ENCODE results near the gene RGL3.
"Not testable (repeated sequence)": the region's sequence is repeated elsewhere in the genome, so short reads cannot be mapped to it uniquely, and the experiment has no call there.

The RGL3 gene

DNA sequence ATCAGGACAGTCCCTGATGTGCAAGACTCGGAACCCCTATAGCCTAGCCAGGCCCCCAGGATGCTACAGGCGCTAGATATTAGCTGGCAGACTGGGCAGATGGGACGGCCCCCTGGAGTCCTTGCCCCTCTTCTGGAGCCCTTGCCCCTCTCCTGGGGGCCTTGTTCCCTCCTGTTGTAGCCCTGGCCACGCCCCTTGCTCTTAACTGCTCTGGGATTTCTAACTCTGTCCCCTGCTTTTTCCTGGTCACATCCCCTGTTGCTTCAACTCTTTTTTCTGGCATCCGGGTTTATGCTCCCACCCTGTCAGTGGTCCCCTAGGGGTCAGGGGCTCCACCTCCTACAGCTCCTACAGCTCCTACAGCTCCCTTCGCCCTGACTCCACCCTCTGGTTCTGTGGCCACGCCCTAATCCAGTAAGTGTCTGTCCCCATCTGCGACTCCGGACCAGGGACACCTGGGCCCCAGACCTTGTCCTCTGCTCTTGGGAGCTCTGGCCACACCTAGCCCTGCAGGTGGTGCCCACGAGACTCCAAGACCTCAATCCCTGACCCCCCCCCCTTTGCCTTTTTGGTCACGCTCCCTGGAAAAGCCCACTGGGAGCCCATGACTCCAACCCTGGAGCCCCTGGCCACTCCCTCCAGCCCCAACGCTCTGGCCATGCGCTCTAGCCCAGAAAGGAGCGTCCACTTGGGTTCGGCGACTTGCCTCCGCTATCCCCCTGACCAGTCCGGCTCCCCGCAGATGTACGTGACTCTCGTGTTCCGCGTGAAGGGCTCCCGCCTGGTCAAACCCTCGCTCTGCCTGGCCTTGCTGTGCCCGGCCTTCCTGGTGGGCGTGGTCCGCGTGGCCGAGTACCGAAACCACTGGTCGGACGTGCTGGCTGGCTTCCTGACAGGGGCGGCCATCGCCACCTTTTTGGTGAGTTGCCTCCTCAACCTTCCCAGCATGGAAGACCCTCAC, 57.1 kb downstream of the RGL3 start:
- Histone ChIP-seq H3K9me3 (replicated peaks; ENCODE audit: low read length) (no peaks in the 10 kb centered on the region), H3K4me3 (ENCODE audit: low read length) (no peak overlapping the region), H3K27me3 (ENCODE audit: control insufficient read depth, insufficient read depth, low read length) (no peaks in the 10 kb centered on the region), H3K4me2 (ENCODE audit: low read length) (no peak overlapping the region), H3K4me1 (ENCODE audit: control insufficient read depth, insufficient read depth, low read length) (no peaks in the 10 kb centered on the region), H3K9ac (ENCODE audit: low read depth, low read length) (no peak overlapping the region), H3K36me3 (ENCODE audit: insufficient read depth, low read length) (peaks cover 4% of the 10 kb centered on the region)

DNA sequence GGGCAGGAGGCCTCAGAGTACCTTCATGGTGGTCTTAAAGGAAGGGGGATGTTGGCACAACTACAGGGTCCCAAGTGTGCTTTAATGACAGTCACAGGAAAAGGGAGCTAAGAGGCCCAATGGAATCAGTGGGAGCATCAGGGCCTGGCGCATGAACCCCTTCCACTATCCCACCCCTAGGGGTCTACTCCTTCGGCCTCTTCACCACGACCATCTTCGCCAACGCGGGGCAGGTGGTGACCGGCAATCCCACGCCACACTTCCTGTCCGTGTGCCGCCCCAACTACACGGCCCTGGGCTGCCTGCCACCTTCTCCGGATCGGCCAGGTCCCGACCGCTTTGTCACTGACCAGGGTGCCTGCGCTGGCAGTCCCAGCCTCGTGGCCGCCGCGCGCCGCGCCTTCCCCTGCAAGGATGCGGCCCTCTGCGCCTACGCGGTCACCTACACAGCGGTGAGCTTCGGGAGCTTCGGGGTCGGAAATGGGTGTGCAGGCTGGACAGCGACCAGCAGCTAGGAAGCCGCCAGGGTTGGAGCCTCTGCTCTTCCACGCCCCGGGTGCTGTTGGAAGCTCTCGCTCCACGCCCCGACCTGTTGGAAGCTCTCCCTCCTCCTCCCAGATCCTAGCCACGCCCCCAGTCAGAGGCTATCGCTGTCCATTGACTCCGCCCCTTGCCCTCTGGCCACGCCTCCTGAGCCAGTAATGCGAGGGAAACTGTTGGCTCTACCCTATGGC, 57.9 kb downstream of the RGL3 start:
- H3K9me3 ChIP-seq (replicated peaks; ENCODE audit: low read length) = no peaks in the 10 kb centered on the region
- no peaks in the 10 kb centered on the region for H3K27me3 ChIP-seq (ENCODE audit: control insufficient read depth, insufficient read depth, low read length)
- H3K4me3 ChIP-seq (ENCODE audit: low read length) = no peak overlapping the region
- no peak overlapping the region for H3K9ac ChIP-seq (ENCODE audit: low read depth, low read length)
- H3K36me3 ChIP-seq (ENCODE audit: insufficient read depth, low read length) = peaks cover 4% of the 10 kb centered on the region
- peaks cover under 1% of the 10 kb centered on the region for H3K4me1 ChIP-seq (ENCODE audit: control insufficient read depth, insufficient read depth, low read length)
- H3K4me2 ChIP-seq (ENCODE audit: low read length) = no peak overlapping the region

DNA sequence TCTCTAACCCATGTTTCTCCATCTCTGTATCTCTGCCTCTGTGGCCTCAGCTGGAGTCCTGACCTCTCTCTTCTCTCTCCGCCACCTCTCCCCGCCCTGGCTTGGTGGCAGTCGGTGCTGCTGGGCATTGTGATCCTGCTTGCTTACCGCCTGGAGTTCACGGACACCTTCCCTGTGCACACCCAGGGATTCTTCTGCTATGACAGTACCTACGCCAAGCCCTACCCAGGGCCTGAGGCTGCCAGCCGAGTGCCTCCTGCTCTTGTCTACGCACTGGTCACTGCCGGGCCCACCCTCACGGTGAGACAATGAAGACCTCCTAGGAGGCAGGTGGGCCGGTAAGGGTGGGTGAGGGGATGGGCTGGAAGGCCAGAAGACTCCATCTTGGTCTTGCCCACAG, 59.7 kb downstream of the RGL3 start:
- Histone ChIP-seq H3K4me2 (ENCODE audit: low read length) (no peak overlapping the region), H3K9me3 (replicated peaks; ENCODE audit: low read length) (no peaks in the 10 kb centered on the region), H3K9ac (ENCODE audit: low read depth, low read length) (no peak overlapping the region), H3K36me3 (ENCODE audit: insufficient read depth, low read length) (peaks cover 4% of the 10 kb centered on the region), H3K4me1 (ENCODE audit: control insufficient read depth, insufficient read depth, low read length) (peaks cover 6% of the 10 kb centered on the region), H3K27me3 (ENCODE audit: control insufficient read depth, insufficient read depth, low read length) (no peaks in the 10 kb centered on the region), H3K4me3 (ENCODE audit: low read length) (no peak overlapping the region)

DNA sequence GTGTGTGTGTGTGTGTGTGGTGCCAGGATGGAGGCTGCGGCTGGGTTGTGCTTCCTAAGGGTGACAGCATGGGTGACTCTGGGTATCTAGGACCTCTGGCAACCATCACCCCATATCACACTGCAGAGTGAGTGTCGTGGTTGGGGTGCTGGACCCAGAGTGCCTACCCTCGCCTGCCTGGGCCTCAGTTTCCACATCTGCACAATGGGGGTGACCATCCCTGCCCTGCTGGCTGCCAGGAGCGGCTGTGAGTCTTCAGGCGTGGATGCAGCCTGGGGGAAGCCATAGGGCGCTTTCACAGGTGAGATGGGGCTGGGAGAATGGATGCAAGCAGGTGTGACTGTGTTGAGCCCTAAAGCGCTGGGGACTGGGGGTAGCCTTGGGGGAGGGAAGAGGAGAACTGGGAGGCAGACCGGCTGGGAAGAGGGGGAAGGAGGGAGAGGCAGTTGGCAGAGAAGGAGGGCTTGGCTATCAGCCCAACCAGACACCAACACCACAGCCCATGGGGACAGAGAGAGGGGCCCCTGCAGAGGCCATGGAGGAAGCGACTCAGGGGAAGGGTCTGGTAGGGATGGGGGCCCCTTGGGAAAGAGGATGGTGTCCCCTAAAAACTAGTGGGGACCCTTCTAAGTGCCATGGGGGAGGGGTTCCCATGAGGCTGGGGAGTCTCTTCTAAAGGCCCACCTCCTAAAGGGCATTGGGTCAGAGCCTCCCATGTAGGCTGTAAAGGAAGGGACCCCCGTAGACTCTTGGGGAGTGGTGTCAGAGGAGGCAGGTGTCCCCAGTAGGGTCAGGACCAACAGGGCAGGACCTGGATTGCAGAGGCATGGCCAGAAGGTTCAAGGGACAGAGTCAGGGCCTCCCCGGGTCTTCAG, 62.2 kb downstream of the RGL3 start:
- Histone ChIP-seq H3K9ac (ENCODE audit: low read depth, low read length) (no peak overlapping the region), H3K4me2 (ENCODE audit: low read length) (no peak overlapping the region), H3K4me3 (ENCODE audit: low read length) (no peak overlapping the region), H3K36me3 (ENCODE audit: insufficient read depth, low read length) (peaks cover 4% of the 10 kb centered on the region), H3K4me1 (ENCODE audit: control insufficient read depth, insufficient read depth, low read length) (peaks cover 6% of the 10 kb centered on the region), H3K27me3 (ENCODE audit: control insufficient read depth, insufficient read depth, low read length) (no peaks in the 10 kb centered on the region), H3K9me3 (replicated peaks; ENCODE audit: low read length) (no peaks in the 10 kb centered on the region)

DNA sequence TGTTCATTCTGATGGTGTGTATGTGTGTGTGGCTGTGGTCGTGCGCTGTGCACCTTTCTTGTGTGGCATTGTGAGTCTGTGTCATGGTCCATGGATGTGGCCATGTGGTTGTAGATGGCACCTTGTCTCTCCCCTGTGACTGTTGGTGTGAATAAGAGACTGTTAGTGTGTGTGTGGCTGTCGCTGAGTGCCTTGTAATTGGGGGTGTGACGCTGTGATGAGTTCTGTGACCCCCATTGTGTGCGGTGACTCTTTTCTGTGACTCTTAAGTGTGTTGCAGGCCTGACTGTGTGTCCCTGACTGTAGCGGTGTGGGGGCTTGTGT, 63.1 kb downstream of the RGL3 start:
- peak overlapping the region; percentile 72 for H3K4me3 ChIP-seq (ENCODE audit: low read length)
- no peaks in the 10 kb centered on the region for H3K27me3 ChIP-seq (ENCODE audit: control insufficient read depth, insufficient read depth, low read length)
- H3K9me3 ChIP-seq (replicated peaks; ENCODE audit: low read length) = no peaks in the 10 kb centered on the region
- H3K4me1 ChIP-seq (ENCODE audit: control insufficient read depth, insufficient read depth, low read length) = peaks cover 6% of the 10 kb centered on the region
- H3K36me3 ChIP-seq (ENCODE audit: insufficient read depth, low read length) = peaks cover 4% of the 10 kb centered on the region
- H3K4me2 ChIP-seq (ENCODE audit: low read length) = peak overlapping the region; percentile 84
- H3K9ac ChIP-seq (ENCODE audit: low read depth, low read length) = peak overlapping the region; percentile 64

DNA sequence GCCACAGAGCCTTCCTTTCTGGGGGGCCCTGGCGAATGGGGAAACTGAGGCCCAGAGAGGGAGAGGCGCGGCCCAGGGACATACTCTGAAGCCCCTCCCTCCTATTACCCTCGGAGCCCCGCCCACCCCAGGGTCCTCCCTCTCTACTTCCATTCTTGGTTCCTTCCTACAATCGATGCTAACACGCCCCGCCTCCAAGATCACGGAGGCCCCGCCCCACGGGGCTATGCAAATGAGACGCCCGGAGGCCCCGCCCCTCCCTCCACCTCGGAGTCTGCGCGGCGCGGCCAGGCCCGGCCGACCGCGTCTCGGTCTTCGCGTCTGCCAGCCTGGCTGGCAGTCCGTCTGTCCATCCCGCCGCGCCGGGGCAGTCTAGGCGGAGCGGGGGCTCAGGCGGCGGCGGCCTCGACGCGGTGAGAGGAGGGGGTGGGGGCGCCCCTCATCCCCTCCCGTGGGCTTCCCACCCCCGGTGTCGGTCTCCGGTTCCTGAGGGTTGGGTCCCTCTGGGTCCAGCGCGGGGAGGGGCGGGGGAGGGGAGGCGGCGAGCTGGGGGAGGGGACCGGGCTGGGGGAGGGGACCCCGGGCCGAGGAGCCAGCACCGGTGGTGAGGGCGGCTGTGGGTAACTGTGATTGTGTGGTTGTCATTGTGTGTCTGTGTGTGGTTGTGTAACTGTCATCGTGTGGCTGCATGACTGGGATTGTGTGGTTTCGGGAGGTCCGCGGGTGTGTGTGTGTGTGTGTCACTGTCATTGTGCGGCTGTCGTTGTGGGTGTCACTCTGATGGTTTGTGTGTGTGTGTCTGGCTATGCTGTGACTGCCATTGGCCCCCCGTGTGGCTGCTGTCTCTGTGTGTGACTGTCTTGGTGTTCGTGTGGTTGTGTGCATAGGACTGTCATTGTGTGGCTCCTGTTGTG, 63.7 kb downstream of the RGL3 start, which contains the start of gene PLPPR2:
Gene PLPPR2 (plus strand): TSS at position 273 of the 914 bp plus-strand sequence. CDS start 2,242 bp downstream, outside the sequence.
- Histone ChIP-seq H3K4me2 (ENCODE audit: low read length) (peak within 1 kb of the TSS; percentile 84), H3K27me3 (ENCODE audit: control insufficient read depth, insufficient read depth, low read length) (no peaks in the 10 kb centered on the region), H3K4me1 (ENCODE audit: control insufficient read depth, insufficient read depth, low read length) (peaks cover 6% of the 10 kb centered on the region), H3K9me3 (replicated peaks; ENCODE audit: low read length) (no peaks in the 10 kb centered on the region), H3K4me3 (ENCODE audit: low read length) (peak within 1 kb of the TSS; percentile 72), H3K36me3 (ENCODE audit: insufficient read depth, low read length) (no peaks in the 10 kb centered on the region), H3K9ac (ENCODE audit: low read depth, low read length) (peak within 1 kb of the TSS; percentile 64)

DNA sequence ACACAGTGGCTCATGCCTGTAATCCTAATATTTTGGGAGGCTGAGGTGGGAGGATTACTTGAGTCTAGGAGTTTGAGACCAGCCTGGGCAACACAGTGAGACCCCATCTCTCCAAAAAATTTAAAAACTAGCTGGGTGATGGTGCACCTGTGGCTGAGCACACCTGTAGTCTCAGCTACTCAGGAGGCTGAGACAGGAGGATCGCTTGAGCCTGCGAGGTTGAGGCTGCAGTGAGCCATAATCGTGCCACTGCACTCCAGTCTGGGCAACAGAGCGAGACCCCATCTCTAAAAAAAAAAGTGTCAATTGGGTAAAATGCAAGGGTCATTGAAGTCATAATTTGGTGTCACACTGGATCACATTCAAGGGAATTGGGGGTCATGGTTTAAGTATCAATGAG, 65.0 kb downstream of the RGL3 start:
- H3K9me3 ChIP-seq (replicated peaks; ENCODE audit: low read length); H3K4me2 ChIP-seq (ENCODE audit: low read length); H3K9ac ChIP-seq (ENCODE audit: low read depth, low read length); H3K36me3 ChIP-seq (ENCODE audit: insufficient read depth, low read length); H3K27me3 ChIP-seq (ENCODE audit: control insufficient read depth, insufficient read depth, low read length); H3K4me3 ChIP-seq (ENCODE audit: low read length); H3K4me1 ChIP-seq (ENCODE audit: control insufficient read depth, insufficient read depth, low read length): not testable (repeated sequence)

DNA sequence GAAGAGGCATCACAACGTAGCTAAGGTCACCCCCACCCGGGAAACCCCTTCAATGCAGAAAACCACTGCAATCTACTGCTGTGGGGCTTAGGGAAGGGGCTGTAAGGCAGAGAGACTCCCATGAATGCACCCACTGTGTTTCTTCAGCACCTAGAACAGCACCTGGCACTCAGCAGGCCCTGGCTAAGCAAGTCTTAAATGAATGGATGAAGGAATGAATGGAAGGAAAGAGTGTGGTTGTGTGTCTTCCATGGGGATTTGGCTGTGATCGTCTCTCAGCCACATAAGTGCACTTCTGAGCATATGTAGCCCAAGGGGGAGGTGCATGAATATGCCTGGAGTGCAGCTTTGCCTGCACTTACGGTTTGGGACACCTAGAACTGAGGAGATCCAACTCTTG, 69.9 kb downstream of the RGL3 start:
- Histone ChIP-seq H3K9me3 (replicated peaks; ENCODE audit: low read length) (peaks cover 7% of the 10 kb centered on the region), H3K9ac (ENCODE audit: low read depth, low read length) (no peak overlapping the region), H3K27me3 (ENCODE audit: control insufficient read depth, insufficient read depth, low read length) (no peaks in the 10 kb centered on the region), H3K4me1 (ENCODE audit: control insufficient read depth, insufficient read depth, low read length) (peaks cover 17% of the 10 kb centered on the region), H3K4me3 (ENCODE audit: low read length) (no peak overlapping the region), H3K4me2 (ENCODE audit: low read length) (no peak overlapping the region), H3K36me3 (ENCODE audit: insufficient read depth, low read length) (no peaks in the 10 kb centered on the region)

DNA sequence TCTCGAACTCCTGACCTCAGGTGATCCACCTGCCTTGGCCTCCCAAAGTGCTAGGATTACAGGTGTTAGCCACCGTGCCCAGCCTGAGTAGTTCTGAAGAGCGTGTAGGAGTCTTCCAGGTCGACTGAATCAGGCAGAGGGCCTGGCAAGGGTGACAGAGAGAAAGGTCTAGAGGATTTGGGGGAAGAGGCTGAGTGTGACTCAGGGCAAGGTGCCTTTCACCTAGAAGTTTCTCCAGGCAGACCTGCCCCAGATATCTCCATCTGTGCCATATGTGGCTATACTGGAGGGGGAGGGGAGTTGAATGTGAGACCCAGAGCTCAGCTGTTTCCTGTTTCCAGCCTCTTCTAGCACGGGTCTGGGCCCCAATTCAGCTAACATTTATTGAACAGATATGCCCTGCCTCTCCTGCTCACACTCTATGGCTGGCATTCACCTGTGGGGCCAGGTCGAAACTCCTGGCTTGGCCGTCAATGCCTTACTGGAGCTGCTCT, 71.5 kb downstream of the RGL3 start:
- H3K27me3 ChIP-seq (ENCODE audit: control insufficient read depth, insufficient read depth, low read length) = no peaks in the 10 kb centered on the region
- H3K9ac ChIP-seq (ENCODE audit: low read depth, low read length) = no peak overlapping the region
- no peak overlapping the region for H3K4me3 ChIP-seq (ENCODE audit: low read length)
- peaks cover 19% of the 10 kb centered on the region for H3K4me1 ChIP-seq (ENCODE audit: control insufficient read depth, insufficient read depth, low read length)
- H3K4me2 ChIP-seq (ENCODE audit: low read length) = no peak overlapping the region
- no peaks in the 10 kb centered on the region for H3K36me3 ChIP-seq (ENCODE audit: insufficient read depth, low read length)
- peaks cover 7% of the 10 kb centered on the region for H3K9me3 ChIP-seq (replicated peaks; ENCODE audit: low read length)

DNA sequence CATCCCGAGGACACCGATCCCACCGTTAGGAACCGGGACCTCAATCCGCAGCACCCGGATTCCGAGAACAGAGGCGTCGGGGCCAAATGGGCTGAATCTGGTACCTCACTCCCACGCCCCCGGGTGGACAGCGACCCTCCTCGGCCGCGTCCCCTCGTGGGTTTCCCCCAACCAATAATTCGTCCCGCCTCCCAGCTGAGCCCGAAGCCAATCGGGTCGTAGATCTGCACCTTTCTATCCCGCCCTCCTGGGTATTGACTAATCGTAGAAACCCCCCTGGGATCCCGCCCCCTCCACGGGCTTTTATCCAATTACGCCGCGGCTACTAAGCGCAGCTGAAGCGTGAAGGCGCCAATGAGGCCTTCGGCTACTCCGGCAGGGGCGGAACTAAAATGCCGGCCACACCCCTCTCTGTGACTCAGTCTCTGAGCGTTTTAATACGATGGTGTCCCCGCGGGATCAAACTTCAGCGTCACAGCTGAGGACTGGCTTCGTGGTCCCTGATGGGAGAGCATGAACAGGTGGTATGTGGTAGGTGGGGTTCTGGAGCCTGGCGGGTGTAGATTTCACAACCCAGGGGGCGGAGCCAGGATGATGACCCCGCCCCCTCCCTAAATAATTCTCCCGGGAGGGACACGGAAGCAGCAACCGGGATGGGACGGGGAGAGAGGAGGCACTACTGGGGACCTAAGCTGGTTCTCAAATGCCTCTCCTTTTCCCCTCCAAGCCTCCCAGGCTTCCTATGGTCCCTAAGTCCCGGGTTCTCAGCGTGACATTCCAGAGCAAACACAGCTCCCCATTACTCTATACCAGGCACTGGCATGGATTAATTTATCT, 72.8 kb downstream of the RGL3 start, which contains the start of the genes CCDC159 and TMEM205:
Gene CCDC159 (plus strand): TSS at position 416 of the 837 bp plus-strand sequence. CDS start 88 bp downstream, at position 504.
Gene TMEM205 (minus strand): TSS at position 165 of the 837 bp plus-strand sequence. CDS start 649 bp downstream, outside the sequence.
- H3K4me1 ChIP-seq (ENCODE audit: control insufficient read depth, insufficient read depth, low read length) = peaks cover 19% of the 10 kb centered on the region
- peak within 1 kb of the TSS; percentile 84 for H3K4me2 ChIP-seq (ENCODE audit: low read length)
- H3K9ac ChIP-seq (ENCODE audit: low read depth, low read length) = peak within 1 kb of the TSS; percentile 81
- H3K4me3 ChIP-seq (ENCODE audit: low read length) = peak within 1 kb of the TSS; percentile 78
- H3K36me3 ChIP-seq (ENCODE audit: insufficient read depth, low read length) = no peaks in the 10 kb centered on the region
- H3K9me3 ChIP-seq (replicated peaks; ENCODE audit: low read length) = peaks cover 7% of the 10 kb centered on the region
- H3K27me3 ChIP-seq (ENCODE audit: control insufficient read depth, insufficient read depth, low read length) = no peaks in the 10 kb centered on the region

Measured in skeletal muscle satellite cell (primary cell).